Measurements from ENCODE around the gene GIN1.
"Not testable (repeated sequence)": the region's sequence is repeated elsewhere in the genome, so short reads cannot be mapped to it uniquely, and the experiment has no call there.

The GIN1 gene

GRCh38 chr5:103079796-103080195, 40.1 kb downstream of the GIN1 start:
- no peaks in the 10 kb centered on the region for H3K4me1 ChIP-seq (ENCODE audit: control insufficient read depth, insufficient read depth, low read length)
- peaks cover 2 to 5% of the 10 kb centered on the region in 2 donors for H3K36me3 ChIP-seq (ENCODE audit: control insufficient read depth in 2 of 2, insufficient read depth in 2 of 2, low read length in 2 of 2)
- H3K27me3 ChIP-seq (ENCODE audit: control insufficient read depth in 1 of 2, insufficient read depth in 2 of 2, low read length in 2 of 2), result no peaks in the 10 kb centered on the region
- no peak overlapping the region for H3K27ac ChIP-seq (ENCODE audit: low read length)
- no peak overlapping the region for H3K9ac ChIP-seq (ENCODE audit: low read length in 2 of 2)
- H3K4me3 ChIP-seq (ENCODE audit: low read length in 2 of 2), result no peak overlapping the region
- peaks cover 13 to 29% of the 10 kb centered on the region in 2 donors for H3K9me3 ChIP-seq (ENCODE audit: control insufficient read depth in 2 of 2, low read length in 2 of 2)

- H3K27me3 ChIP-seq (ENCODE audit: control insufficient read depth in 1 of 2, insufficient read depth in 2 of 2, low read length in 2 of 2), result no peaks in the 10 kb centered on the region
- no peak overlapping the region for H3K27ac ChIP-seq (ENCODE audit: low read length)
- H3K9ac ChIP-seq (ENCODE audit: low read length in 2 of 2), result no peak overlapping the region
- H3K9me3 ChIP-seq (ENCODE audit: control insufficient read depth in 2 of 2, low read length in 2 of 2), result peaks cover 12 to 25% of the 10 kb centered on the region in 2 donors
- no peaks in the 10 kb centered on the region for H3K36me3 ChIP-seq (ENCODE audit: control insufficient read depth in 2 of 2, insufficient read depth in 2 of 2, low read length in 2 of 2)
- H3K4me3 ChIP-seq (ENCODE audit: low read length in 2 of 2), result no peak overlapping the region
- H3K4me1 ChIP-seq (ENCODE audit: control insufficient read depth, insufficient read depth, low read length), result no peaks in the 10 kb centered on the region
Measured at GRCh38 chr5:103075442-103075841, 44.5 kb downstream of the GIN1 start.

GRCh38 chr5:103073500-103073899, 46.4 kb downstream of the GIN1 start:
- H3K4me3 ChIP-seq (ENCODE audit: low read length in 2 of 2); H3K9me3 ChIP-seq (ENCODE audit: control insufficient read depth in 2 of 2, low read length in 2 of 2); H3K27me3 ChIP-seq (ENCODE audit: control insufficient read depth in 1 of 2, insufficient read depth in 2 of 2, low read length in 2 of 2); H3K27ac ChIP-seq (ENCODE audit: low read length); H3K4me1 ChIP-seq (ENCODE audit: control insufficient read depth, insufficient read depth, low read length); H3K36me3 ChIP-seq (ENCODE audit: control insufficient read depth in 2 of 2, insufficient read depth in 2 of 2, low read length in 2 of 2); H3K9ac ChIP-seq (ENCODE audit: low read length in 2 of 2): not testable (repeated sequence)

GRCh38 chr5:103066326-103066725, 53.6 kb downstream of the GIN1 start:
- Histone ChIP-seq H3K27ac (ENCODE audit: low read length) (no peak overlapping the region), H3K9me3 (ENCODE audit: control insufficient read depth in 2 of 2, low read length in 2 of 2) (no peaks in the 10 kb centered on the region), H3K4me1 (ENCODE audit: control insufficient read depth, insufficient read depth, low read length) (no peaks in the 10 kb centered on the region), H3K9ac (ENCODE audit: low read length in 2 of 2) (no peak overlapping the region), H3K4me3 (ENCODE audit: low read length in 2 of 2) (no peak overlapping the region), H3K36me3 (ENCODE audit: control insufficient read depth in 2 of 2, insufficient read depth in 2 of 2, low read length in 2 of 2) (no peaks in the 10 kb centered on the region), H3K27me3 (ENCODE audit: control insufficient read depth in 1 of 2, insufficient read depth in 2 of 2, low read length in 2 of 2) (peaks cover 0 to 3% of the 10 kb centered on the region in 2 donors)

GRCh38 chr5:103060424-103060954, 59.4 kb downstream of the GIN1 start:
- H3K9me3 ChIP-seq (ENCODE audit: control insufficient read depth in 2 of 2, low read length in 2 of 2), result no peaks in the 10 kb centered on the region
- H3K4me1 ChIP-seq (ENCODE audit: control insufficient read depth, insufficient read depth, low read length), result no peaks in the 10 kb centered on the region
- no peaks in the 10 kb centered on the region for H3K27me3 ChIP-seq (ENCODE audit: control insufficient read depth in 1 of 2, insufficient read depth in 2 of 2, low read length in 2 of 2)
- H3K9ac ChIP-seq (ENCODE audit: low read length in 2 of 2), result no peak overlapping the region
- H3K4me3 ChIP-seq (ENCODE audit: low read length in 2 of 2), result no peak overlapping the region
- H3K27ac ChIP-seq (ENCODE audit: low read length), result no peak overlapping the region
- no peaks in the 10 kb centered on the region for H3K36me3 ChIP-seq (ENCODE audit: control insufficient read depth in 2 of 2, insufficient read depth in 2 of 2, low read length in 2 of 2)

GRCh38 chr5:103059525-103059924, 60.4 kb downstream of the GIN1 start:
- Histone ChIP-seq H3K27ac (ENCODE audit: low read length) (no peak overlapping the region), H3K9ac (ENCODE audit: low read length in 2 of 2) (no peak overlapping the region), H3K4me1 (ENCODE audit: control insufficient read depth, insufficient read depth, low read length) (no peaks in the 10 kb centered on the region), H3K4me3 (ENCODE audit: low read length in 2 of 2) (no peak overlapping the region), H3K36me3 (ENCODE audit: control insufficient read depth in 2 of 2, insufficient read depth in 2 of 2, low read length in 2 of 2) (no peaks in the 10 kb centered on the region), H3K27me3 (ENCODE audit: control insufficient read depth in 1 of 2, insufficient read depth in 2 of 2, low read length in 2 of 2) (no peaks in the 10 kb centered on the region), H3K9me3 (ENCODE audit: control insufficient read depth in 2 of 2, low read length in 2 of 2) (no peaks in the 10 kb centered on the region)

GRCh38 chr5:103057208-103058130, 62.5 kb downstream of the GIN1 start:
- Histone ChIP-seq H3K4me3 (ENCODE audit: low read length in 2 of 2) (no peak overlapping the region), H3K9ac (ENCODE audit: low read length in 2 of 2) (no peak overlapping the region), H3K4me1 (ENCODE audit: control insufficient read depth, insufficient read depth, low read length) (no peaks in the 10 kb centered on the region), H3K9me3 (ENCODE audit: control insufficient read depth in 2 of 2, low read length in 2 of 2) (no peaks in the 10 kb centered on the region), H3K36me3 (ENCODE audit: control insufficient read depth in 2 of 2, insufficient read depth in 2 of 2, low read length in 2 of 2) (no peaks in the 10 kb centered on the region), H3K27ac (ENCODE audit: low read length) (no peak overlapping the region), H3K27me3 (ENCODE audit: control insufficient read depth in 1 of 2, insufficient read depth in 2 of 2, low read length in 2 of 2) (no peaks in the 10 kb centered on the region)

- H3K9me3 ChIP-seq (ENCODE audit: control insufficient read depth in 2 of 2, low read length in 2 of 2); H3K4me3 ChIP-seq (ENCODE audit: low read length in 2 of 2); H3K9ac ChIP-seq (ENCODE audit: low read length in 2 of 2); H3K27me3 ChIP-seq (ENCODE audit: control insufficient read depth in 1 of 2, insufficient read depth in 2 of 2, low read length in 2 of 2); H3K4me1 ChIP-seq (ENCODE audit: control insufficient read depth, insufficient read depth, low read length); H3K36me3 ChIP-seq (ENCODE audit: control insufficient read depth in 2 of 2, insufficient read depth in 2 of 2, low read length in 2 of 2); H3K27ac ChIP-seq (ENCODE audit: low read length): not testable (repeated sequence)
Measured at GRCh38 chr5:103046706-103047105, 73.2 kb downstream of the GIN1 start.

- no peak overlapping the region for H3K27ac ChIP-seq (ENCODE audit: low read length)
- no peaks in the 10 kb centered on the region for H3K9me3 ChIP-seq (ENCODE audit: control insufficient read depth in 2 of 2, low read length in 2 of 2)
- H3K27me3 ChIP-seq (ENCODE audit: control insufficient read depth in 1 of 2, insufficient read depth in 2 of 2, low read length in 2 of 2), result no peaks in the 10 kb centered on the region
- H3K9ac ChIP-seq (ENCODE audit: low read length in 2 of 2), result no peak overlapping the region
- no peaks in the 10 kb centered on the region for H3K36me3 ChIP-seq (ENCODE audit: control insufficient read depth in 2 of 2, insufficient read depth in 2 of 2, low read length in 2 of 2)
- H3K4me3 ChIP-seq (ENCODE audit: low read length in 2 of 2), result no peak overlapping the region
- H3K4me1 ChIP-seq (ENCODE audit: control insufficient read depth, insufficient read depth, low read length), result no peaks in the 10 kb centered on the region
Measured at GRCh38 chr5:103041071-103041676, 78.8 kb downstream of the GIN1 start.

GRCh38 chr5:103037673-103038455, 82.1 kb downstream of the GIN1 start:
- Histone ChIP-seq H3K27ac (ENCODE audit: low read length) (no peak overlapping the region), H3K9ac (ENCODE audit: low read length in 2 of 2) (no peak overlapping the region), H3K4me1 (ENCODE audit: control insufficient read depth, insufficient read depth, low read length) (no peaks in the 10 kb centered on the region)

More at GRCh38 chr5:103037673-103038455, 82.1 kb downstream of the GIN1 start:
- H3K36me3 ChIP-seq (ENCODE audit: control insufficient read depth in 2 of 2, insufficient read depth in 2 of 2, low read length in 2 of 2), result peaks cover 0 to under 1% of the 10 kb centered on the region in 2 donors
- H3K27me3 ChIP-seq (ENCODE audit: control insufficient read depth in 1 of 2, insufficient read depth in 2 of 2, low read length in 2 of 2), result no peaks in the 10 kb centered on the region
- H3K4me3 ChIP-seq (ENCODE audit: low read length in 2 of 2), result no peak overlapping the region
- no peaks in the 10 kb centered on the region for H3K9me3 ChIP-seq (ENCODE audit: control insufficient read depth in 2 of 2, low read length in 2 of 2)
